HUES6 (cell line): Measurements from ENCODE around the gene ZNF628.
A peak's percentile ranks its signal among the peaks of the same experiment; 100 is the strongest.

Experiments used
- H3K27ac ChIP-seq: 2 replicates; pipeline ENCODE4 v1.7.0; 2013; ENCODE audit warnings: low read depth, mild to moderate bottlenecking, low read length, inconsistent platforms
- H3K27me3 ChIP-seq: 2 replicates; pipeline ENCODE4 v1.6.1; 2013; ENCODE audit warnings: low read length; ENCODE audit not compliant: control insufficient read depth, insufficient read depth
- H3K36me3 ChIP-seq: 2 replicates; pipeline ENCODE4 v1.6.1; 2013; ENCODE audit warnings: low read length; ENCODE audit not compliant: control insufficient read depth, insufficient read depth
- H3K4me1 ChIP-seq: 2 replicates; pipeline ENCODE4 v1.6.1; 2013; ENCODE audit warnings: low read length; ENCODE audit not compliant: control insufficient read depth, insufficient read depth
- H3K4me3 ChIP-seq: 2 replicates; pipeline ENCODE4 v1.5.1; 2013; ENCODE audit warnings: low read depth, low read length
- H3K9ac ChIP-seq: one replicate; pipeline ENCODE4 v1.6.1; 2013; ENCODE audit warnings: mild to moderate bottlenecking, low read length
- H3K9me3 ChIP-seq: 2 replicates; pipeline ENCODE4 v1.6.1; 2013; ENCODE audit warnings: low read depth, low read length; ENCODE audit not compliant: control insufficient read depth, insufficient read depth

The ZNF628 gene

GRCh38 chr19:55481148-55481793 lies 4.9 kb downstream of the ZNF628 start:
- Histone ChIP-seq H3K4me1 (peaks cover 31% of the 10 kb centered on the region), H3K9ac (no peak overlapping the region)

GRCh38 chr19:55481794-55482155 lies 5.4 kb downstream of the ZNF628 start:
- Histone ChIP-seq H3K4me3 (no peak overlapping the region), H3K9ac (no peak overlapping the region), H3K4me1 (peaks cover 33% of the 10 kb centered on the region), H3K9me3 (no peaks in the 10 kb centered on the region), H3K27ac (no peak overlapping the region), H3K36me3 (peaks cover 11% of the 10 kb centered on the region), H3K27me3 (no peaks in the 10 kb centered on the region)

More at GRCh38 chr19:55481148-55481793, 4.9 kb downstream of the ZNF628 start:
- H3K4me3 ChIP-seq = no peak overlapping the region
- no peaks in the 10 kb centered on the region for H3K27me3 ChIP-seq
- H3K9me3 ChIP-seq = no peaks in the 10 kb centered on the region
- no peak overlapping the region for H3K27ac ChIP-seq
- peaks cover 11% of the 10 kb centered on the region for H3K36me3 ChIP-seq

GRCh38 chr19:55482156-55482961 lies 5.9 kb downstream of the ZNF628 start:
- H3K27ac ChIP-seq = no peak overlapping the region
- peaks cover 11% of the 10 kb centered on the region for H3K36me3 ChIP-seq
- no peaks in the 10 kb centered on the region for H3K27me3 ChIP-seq
- peaks cover 39% of the 10 kb centered on the region for H3K4me1 ChIP-seq
- no peaks in the 10 kb centered on the region for H3K9me3 ChIP-seq
- no peak overlapping the region for H3K4me3 ChIP-seq
- H3K9ac ChIP-seq = no peak overlapping the region

- no peaks in the 10 kb centered on the region for H3K27me3 ChIP-seq
- H3K9me3 ChIP-seq = no peaks in the 10 kb centered on the region
- H3K27ac ChIP-seq = no peak overlapping the region
- H3K36me3 ChIP-seq = peaks cover 11% of the 10 kb centered on the region
- no peak overlapping the region for H3K9ac ChIP-seq
- H3K4me3 ChIP-seq = no peak overlapping the region
- H3K4me1 ChIP-seq = peaks cover 44% of the 10 kb centered on the region
Observed at GRCh38 chr19:55482967-55483705, 6.7 kb downstream of the ZNF628 start.

DNA sequence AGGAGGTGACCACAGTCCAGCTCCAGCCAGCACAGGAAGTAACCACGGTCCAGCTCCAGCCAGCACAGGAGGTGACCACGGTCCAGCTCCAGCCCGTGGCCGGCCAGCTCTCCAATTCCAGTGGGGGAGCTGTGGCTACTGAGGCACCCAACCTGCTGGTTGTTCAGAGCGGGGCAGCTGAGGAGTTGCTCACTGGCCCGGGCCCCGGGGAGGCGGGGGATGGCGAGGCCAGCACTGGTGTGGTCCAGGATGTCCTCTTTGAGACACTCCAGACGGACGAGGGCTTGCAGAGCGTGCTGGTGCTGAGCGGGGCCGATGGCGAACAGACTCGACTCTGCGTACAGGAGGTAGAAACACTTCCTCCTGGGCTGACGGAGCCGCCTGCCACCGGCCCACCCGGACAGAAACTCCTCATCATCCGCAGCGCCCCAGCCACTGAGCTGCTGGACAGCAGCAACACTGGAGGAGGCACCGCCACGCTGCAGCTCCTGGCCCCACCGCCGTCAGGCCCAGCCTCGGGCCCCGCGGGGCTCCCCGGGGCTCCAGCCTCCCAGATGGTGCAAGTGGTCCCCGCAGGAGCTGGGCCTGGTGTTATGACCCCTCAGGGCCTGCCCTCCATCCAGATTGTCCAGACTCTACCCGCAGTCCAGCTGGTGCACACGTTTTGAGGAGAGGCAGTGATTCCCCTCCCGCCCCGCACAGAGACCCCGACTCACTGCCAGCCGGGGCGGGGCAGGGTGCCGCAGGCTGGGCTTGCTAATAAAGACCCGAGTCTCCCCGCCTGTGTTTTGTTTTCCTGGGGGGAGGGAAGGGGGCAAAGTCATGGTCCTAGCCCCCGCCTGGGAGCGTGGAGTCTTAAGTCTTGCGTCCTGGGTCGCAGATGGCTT lies 7.5 kb downstream of the ZNF628 start:
- Histone ChIP-seq H3K27me3 (no peaks in the 10 kb centered on the region), H3K4me3 (peak overlapping the region; percentile 73), H3K27ac (no peak overlapping the region), H3K9me3 (no peaks in the 10 kb centered on the region), H3K4me1 (peaks cover 49% of the 10 kb centered on the region), H3K36me3 (peaks cover 11% of the 10 kb centered on the region), H3K9ac (no peak overlapping the region)

- Histone ChIP-seq H3K9ac (peak within 1 kb of the TSS; percentile 74), H3K4me1 (peaks cover 57% of the 10 kb centered on the region), H3K27ac (peak within 1 kb of the TSS; percentile 19), H3K4me3 (peak within 1 kb of the TSS; percentile 73), H3K36me3 (peaks cover 11% of the 10 kb centered on the region), H3K9me3 (no peaks in the 10 kb centered on the region), H3K27me3 (peaks cover 3% of the 10 kb centered on the region; the same call in 1 of the 2 replicates)
Observed at GRCh38 chr19:55484593-55485438, 8.4 kb downstream of the ZNF628 start, which contains the start of gene NAT14. Gene NAT14, plus strand, starts transcription at chr19:55485188. Its CDS starts 521 bp downstream, at chr19:55485709.

GRCh38 chr19:55485439-55486011 lies 9.1 kb downstream of the ZNF628 start:
- H3K27me3 ChIP-seq = peaks cover 3% of the 10 kb centered on the region; the same call in 1 of the 2 replicates
- H3K27ac ChIP-seq = peak overlapping the region; percentile 19
- H3K4me3 ChIP-seq = peak overlapping the region; percentile 73
- peaks cover 57% of the 10 kb centered on the region for H3K4me1 ChIP-seq
- H3K9me3 ChIP-seq = no peaks in the 10 kb centered on the region
- H3K36me3 ChIP-seq = peaks cover 11% of the 10 kb centered on the region
- H3K9ac ChIP-seq = peak overlapping the region; percentile 74

DNA sequence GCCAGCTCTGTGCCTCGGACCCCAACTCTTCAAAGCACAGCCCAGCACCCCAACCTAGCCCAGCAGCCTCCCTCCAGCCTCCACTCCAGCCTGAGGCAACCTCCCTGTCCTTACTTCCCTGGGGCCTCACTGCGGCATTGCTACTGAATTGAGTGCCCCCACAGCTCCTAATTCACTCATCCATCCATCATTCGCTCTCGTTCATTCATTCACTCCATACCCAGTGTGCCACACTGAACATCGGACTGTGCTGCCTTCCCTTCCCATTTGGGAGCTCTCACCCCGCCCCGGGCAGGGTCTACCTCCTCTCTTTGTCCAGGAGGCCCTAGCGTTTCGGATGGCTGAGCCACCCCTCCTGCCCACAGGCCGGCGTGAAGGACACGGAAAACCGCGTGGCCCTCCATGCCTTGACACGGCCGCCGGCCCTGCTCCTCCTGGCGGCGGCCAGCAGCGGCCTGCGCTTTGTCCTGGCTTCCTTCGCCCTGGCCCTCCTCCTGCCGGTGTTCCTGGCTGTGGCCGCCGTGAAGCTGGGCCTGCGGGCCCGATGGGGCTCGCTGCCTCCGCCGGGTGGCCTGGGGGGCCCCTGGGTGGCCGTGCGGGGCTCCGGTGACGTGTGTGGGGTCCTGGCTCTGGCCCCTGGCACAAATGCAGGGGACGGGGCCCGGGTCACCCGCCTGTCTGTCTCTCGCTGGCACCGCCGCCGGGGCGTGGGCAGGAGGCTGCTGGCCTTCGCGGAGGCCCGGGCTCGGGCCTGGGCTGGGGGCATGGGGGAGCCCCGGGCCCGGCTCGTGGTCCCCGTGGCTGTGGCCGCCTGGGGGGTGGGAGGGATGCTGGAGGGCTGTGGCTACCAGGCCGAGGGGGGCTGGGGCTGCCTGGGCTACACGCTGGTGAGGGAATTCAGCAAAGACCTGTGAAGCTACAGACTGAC lies 9.9 kb downstream of the ZNF628 start:
- H3K4me1 ChIP-seq = peaks cover 57% of the 10 kb centered on the region
- peak overlapping the region; percentile 68 for H3K9ac ChIP-seq
- peaks cover 11% of the 10 kb centered on the region for H3K36me3 ChIP-seq
- peaks cover 3% of the 10 kb centered on the region; the same call in 1 of the 2 replicates for H3K27me3 ChIP-seq
- peak overlapping the region; percentile 7; the same call in 1 of the 2 replicates for H3K27ac ChIP-seq
- no peaks in the 10 kb centered on the region for H3K9me3 ChIP-seq
- H3K4me3 ChIP-seq = peak overlapping the region; percentile 73
